NB4 (cell line): ENCODE data around the gene AP1S2.

ENCODE experiments used
- DNase-seq: peaks from one replicate; pipeline ENCODE4 v3.0.0; 2010; ENCODE audit warnings: low read depth
- H3K4me3 ChIP-seq: one replicate; pipeline ENCODE4 v1.5.1; 2011; ENCODE audit warnings: mild to moderate bottlenecking, low read depth, low read length, moderate library complexity
- MYC ChIP-seq: IDR thresholded peaks from 2 replicates; pipeline ENCODE4 v1.6.1; 2011; ENCODE audit warnings: low read depth, low read length
- POLR2A ChIP-seq: IDR thresholded peaks from 2 replicates; pipeline ENCODE4 v1.6.1; 2011; ENCODE audit warnings: mild to moderate bottlenecking; ENCODE audit not compliant: insufficient read length; ENCODE audit errors: extremely low read depth
- TF ChIP-seq, protein P1 (sequence below): IDR thresholded peaks from one replicate; pipeline ENCODE4 v1.5.1; 2012; ENCODE audit warnings: low read depth, low read length
- TF ChIP-seq, protein P2 (sequence below): IDR thresholded peaks from 2 replicates; pipeline ENCODE4 v1.6.1; 2011; ENCODE audit warnings: low read depth, low read length

The AP1S2 gene

DNA sequence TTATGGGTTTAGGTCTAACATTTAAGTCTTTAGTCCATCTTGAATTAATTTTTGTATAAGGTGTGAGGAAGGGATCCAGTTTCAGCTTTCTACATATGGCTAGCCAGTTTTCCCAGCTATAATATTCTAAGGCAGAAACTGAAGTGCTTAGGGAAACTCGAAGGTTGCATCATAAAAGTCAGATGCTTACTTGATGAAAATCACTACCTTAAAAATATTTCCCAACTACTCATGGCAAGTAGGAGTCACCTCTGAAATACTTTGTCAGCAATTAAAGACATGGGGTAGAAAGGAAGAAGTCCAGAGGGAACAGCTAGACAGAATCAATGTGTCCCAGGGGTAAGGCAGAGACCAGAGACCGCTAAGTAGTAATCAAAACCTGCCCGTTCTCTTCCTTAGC is 6.3 kb upstream of the AP1S2 start:
- no peak for DNase-seq
- TF ChIP-seq, protein P1, sequence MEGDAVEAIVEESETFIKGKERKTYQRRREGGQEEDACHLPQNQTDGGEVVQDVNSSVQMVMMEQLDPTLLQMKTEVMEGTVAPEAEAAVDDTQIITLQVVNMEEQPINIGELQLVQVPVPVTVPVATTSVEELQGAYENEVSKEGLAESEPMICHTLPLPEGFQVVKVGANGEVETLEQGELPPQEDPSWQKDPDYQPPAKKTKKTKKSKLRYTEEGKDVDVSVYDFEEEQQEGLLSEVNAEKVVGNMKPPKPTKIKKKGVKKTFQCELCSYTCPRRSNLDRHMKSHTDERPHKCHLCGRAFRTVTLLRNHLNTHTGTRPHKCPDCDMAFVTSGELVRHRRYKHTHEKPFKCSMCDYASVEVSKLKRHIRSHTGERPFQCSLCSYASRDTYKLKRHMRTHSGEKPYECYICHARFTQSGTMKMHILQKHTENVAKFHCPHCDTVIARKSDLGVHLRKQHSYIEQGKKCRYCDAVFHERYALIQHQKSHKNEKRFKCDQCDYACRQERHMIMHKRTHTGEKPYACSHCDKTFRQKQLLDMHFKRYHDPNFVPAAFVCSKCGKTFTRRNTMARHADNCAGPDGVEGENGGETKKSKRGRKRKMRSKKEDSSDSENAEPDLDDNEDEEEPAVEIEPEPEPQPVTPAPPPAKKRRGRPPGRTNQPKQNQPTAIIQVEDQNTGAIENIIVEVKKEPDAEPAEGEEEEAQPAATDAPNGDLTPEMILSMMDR = no peak
- TF ChIP-seq POLR2A (no peak), MYC (no peak)
- TF ChIP-seq, protein P2, sequence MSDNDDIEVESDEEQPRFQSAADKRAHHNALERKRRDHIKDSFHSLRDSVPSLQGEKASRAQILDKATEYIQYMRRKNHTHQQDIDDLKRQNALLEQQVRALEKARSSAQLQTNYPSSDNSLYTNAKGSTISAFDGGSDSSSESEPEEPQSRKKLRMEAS = no peak
- H3K4me3 ChIP-seq = no peak overlapping the region

DNA sequence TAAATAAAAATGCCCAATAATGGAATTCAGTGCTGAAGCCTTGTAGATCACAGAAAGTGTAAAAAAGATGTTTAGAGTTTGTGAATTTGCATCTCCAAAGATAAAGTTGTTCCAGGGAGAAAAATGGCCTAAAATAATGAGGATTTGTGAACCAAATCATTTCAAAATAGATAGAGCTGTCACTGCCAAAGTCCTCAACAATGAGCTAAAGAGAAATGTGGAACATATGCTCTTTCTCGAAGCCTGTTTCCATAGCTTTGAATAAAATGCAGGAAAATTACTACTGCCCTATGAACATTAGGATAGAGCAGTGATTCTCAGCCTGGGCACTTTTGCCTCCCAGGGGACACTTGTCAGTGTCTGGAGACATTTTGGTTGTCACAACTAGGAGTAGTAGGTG is 3.4 kb upstream of the AP1S2 start:
- H3K4me3 ChIP-seq = no peak overlapping the region
- no peak for TF ChIP-seq POLR2A
- no peak for DNase-seq

DNA sequence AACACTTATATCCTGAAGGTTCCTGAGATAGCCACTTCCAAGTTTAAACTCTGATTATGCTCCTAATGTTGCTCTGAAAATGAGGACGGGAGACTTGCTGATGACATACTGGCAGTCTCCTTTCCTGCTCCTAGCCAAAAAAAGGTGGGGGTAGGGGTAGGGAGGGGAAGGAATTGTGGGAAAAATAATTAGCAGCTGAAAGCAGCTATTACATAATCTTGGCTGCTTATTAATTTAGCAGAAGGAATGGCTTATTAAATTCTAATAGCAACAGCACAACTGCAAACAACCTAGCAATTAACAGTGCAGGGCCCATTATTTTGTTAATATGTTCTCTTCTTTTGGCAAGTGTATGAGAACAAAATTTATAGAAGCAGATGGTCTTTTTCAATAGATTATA is 2.0 kb upstream of the AP1S2 start:
- DNase-seq = no peak

DNA sequence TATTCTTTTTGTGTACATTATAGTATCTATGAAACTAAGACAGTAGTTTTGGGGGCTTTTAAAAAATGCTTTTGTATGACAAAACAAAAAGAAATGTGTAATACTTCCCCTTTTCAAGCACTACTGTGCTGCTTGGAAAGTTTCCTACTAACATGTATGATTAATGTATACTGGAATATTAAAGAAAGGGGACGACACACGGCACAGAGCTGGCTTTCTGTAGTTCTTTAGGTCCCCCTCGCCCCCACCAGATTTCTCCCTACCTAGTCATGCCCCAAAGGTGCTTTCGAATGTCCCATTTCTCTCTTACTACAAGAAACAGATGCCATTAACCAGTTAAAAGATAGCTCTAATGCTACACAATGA is 1.6 kb upstream of the AP1S2 start:
- DNase-seq = peak; percentile 37
- TF ChIP-seq, protein P2 = no peak
- TF ChIP-seq, protein P1 = no peak
- TF ChIP-seq POLR2A (no peak), MYC (no peak)
- H3K4me3 ChIP-seq = peak overlapping the region; percentile 71

More for the DNA sequence above, 2.0 kb upstream of the AP1S2 start:
- TF ChIP-seq, protein P2 = no peak
- no peak for TF ChIP-seq POLR2A
- TF ChIP-seq, protein P1 = no peak
- no peak for TF ChIP-seq MYC
- peak overlapping the region; percentile 71 for H3K4me3 ChIP-seq

DNA sequence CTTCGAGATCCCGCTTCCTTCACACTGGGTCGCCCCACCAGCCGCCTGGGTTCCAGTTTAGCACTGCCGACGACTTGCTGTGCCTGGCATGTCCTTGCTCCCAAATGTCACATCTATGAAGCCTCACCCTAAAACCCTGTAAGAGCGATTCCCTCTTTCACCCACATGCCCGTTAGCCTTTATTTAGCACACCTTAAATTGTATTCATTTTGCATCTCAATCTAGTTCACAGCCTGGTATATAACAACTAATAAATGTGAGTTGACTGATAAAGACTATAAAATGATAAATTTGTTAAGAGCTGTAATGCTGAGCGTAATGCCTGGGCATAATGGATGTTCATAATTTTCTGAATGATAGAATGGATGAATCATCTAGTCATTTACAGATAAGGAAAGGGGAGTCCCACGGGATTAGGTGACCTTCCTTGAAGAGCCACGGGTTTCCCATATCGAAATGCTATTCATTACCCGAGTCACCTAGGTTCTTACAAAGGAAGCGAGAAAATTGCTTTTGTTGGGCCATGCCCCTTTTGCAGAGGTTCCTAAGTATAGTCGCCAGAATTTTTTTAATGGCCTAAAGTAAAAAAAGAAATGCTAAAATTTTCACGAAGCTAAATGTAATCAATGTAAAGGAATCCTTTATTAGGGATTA is 1.1 kb upstream of the AP1S2 start:
- peak; percentile 58 for DNase-seq
- TF ChIP-seq POLR2A (no peak), MYC (no peak)
- TF ChIP-seq, protein P1 = no peak
- TF ChIP-seq, protein P2 = no peak
- H3K4me3 ChIP-seq = peak overlapping the region; percentile 71

DNA sequence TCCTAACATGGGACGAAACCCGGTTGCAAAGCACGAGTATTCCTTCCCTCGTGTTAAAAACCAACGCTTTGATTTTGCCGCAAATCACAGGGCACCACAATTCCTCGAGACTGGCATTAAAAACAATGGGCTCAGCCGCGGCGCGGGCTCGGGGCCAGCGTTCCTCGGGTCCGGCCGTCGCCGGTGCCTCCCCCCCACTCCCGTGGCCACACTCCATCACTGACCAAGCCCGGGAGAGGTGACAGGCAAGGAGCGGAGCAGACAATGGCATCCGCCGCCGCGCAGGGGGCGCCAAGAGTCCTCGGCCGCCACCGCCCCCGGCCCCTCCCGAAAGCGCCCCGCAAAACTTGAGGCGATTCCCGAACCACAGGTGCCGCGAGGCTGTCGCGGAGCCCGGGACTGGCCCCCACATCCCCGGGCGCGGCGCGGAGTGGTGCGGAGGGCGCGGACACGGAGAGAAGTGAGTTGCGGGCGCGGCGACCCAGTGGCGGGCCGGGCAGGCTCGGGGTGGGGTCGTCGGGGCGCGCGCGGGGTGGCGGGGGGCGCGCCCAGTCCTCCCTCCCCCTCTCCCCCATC is 445 bp downstream of the AP1S2 start:
- TF ChIP-seq, protein P1 = peak; percentile 18
- TF ChIP-seq POLR2A = no peak
- H3K4me3 ChIP-seq = peak overlapping the region; percentile 56
- peak; percentile 49 for DNase-seq
